HG03558 (cell line): ENCODE data around the gene GABRB3.
"Not testable (repeated sequence)": the region's sequence is repeated elsewhere in the genome, so short reads cannot be mapped to it uniquely, and the experiment has no call there.

Experiments used
- ATAC-seq: cut with Tn5 transposase; IDR thresholded peaks from one replicate; pipeline ENCODE4 v1.9.1; 2021; ENCODE audit warnings: moderate number of reproducible peaks; ENCODE audit not compliant: unreplicated experiment; ENCODE audit errors: extremely low read depth

The GABRB3 gene

GRCh38 chr15:26738996-26739395 is 33.9 kb downstream of the GABRB3 start:
- ATAC-seq, result no peak

GRCh38 chr15:26736502-26737248 is 36.2 kb downstream of the GABRB3 start:
- ATAC-seq, result no peak

GRCh38 chr15:26731965-26732364 is 40.9 kb downstream of the GABRB3 start:
- no peak for ATAC-seq

GRCh38 chr15:26729581-26729980 is 43.3 kb downstream of the GABRB3 start:
- no peak for ATAC-seq

- no peak for ATAC-seq
Measured at GRCh38 chr15:26729030-26729429, 43.8 kb downstream of the GABRB3 start.

GRCh38 chr15:26724381-26725150 is 48.3 kb downstream of the GABRB3 start:
- no peak for ATAC-seq

GRCh38 chr15:26722621-26723160 is 50.2 kb downstream of the GABRB3 start:
- ATAC-seq, result no peak

GRCh38 chr15:26721232-26721967 is 51.5 kb downstream of the GABRB3 start:
- ATAC-seq, result no peak

- ATAC-seq, result no peak
Measured at GRCh38 chr15:26720546-26720945, 52.3 kb downstream of the GABRB3 start.

GRCh38 chr15:26719866-26720265 is 53.0 kb downstream of the GABRB3 start:
- ATAC-seq, result not testable (repeated sequence)

GRCh38 chr15:26716069-26716468 is 56.8 kb downstream of the GABRB3 start:
- ATAC-seq, result no peak

- no peak for ATAC-seq
Measured at GRCh38 chr15:26713498-26713897, 59.4 kb downstream of the GABRB3 start.

- ATAC-seq, result no peak
Measured at GRCh38 chr15:26712335-26712734, 60.5 kb downstream of the GABRB3 start.

GRCh38 chr15:26711445-26711844 is 61.4 kb downstream of the GABRB3 start:
- no peak for ATAC-seq

GRCh38 chr15:26702381-26702780 is 70.5 kb downstream of the GABRB3 start:
- ATAC-seq, result no peak

GRCh38 chr15:26698555-26698954 is 74.3 kb downstream of the GABRB3 start:
- ATAC-seq, result no peak

GRCh38 chr15:26697913-26698312 is 75.0 kb downstream of the GABRB3 start:
- ATAC-seq, result no peak

- no peak for ATAC-seq
Measured at GRCh38 chr15:26691249-26691648, 81.6 kb downstream of the GABRB3 start.

GRCh38 chr15:26690778-26691177 is 82.1 kb downstream of the GABRB3 start:
- no peak for ATAC-seq

- ATAC-seq, result no peak
Measured at GRCh38 chr15:26689462-26689861, 83.4 kb downstream of the GABRB3 start.
